NCI-H2196 treated with DMSO at 0.1 percent for 48 hours (cell line): ENCODE results near the gene STX17.

ENCODE experiments used
- DNase-seq: peaks from one replicate; lab custom pipeline; 2025; ENCODE audit not compliant: unreplicated experiment; lab: John Stamatoyannopoulos, UW

Gene STX17

DNA sequence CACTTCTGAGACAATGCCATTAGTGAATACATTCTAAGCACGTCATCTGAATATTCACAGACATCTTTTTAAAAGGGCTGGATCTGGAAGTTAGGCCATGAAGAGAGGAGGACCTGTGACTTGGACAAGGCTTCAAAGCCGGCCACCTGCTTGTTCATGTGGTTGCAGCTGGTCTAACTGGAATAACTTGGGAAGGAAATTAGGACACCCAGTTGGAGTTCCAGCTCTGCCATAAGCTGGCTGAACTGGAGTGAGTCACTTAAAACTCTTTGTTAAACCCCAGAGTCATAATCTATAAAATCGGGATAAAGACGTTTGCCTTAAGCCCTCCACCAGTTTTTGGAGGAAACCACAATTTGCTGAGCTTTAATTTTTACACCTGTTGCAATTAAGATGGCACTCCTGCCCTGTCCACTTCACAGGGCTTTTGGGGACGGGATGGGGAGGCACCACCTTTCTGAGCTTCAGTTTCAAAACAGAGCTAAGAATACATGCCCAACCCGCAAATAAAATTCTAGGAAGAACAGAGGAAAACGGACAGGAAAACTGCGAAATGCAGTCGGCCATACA is 536 bp upstream of the STX17 start:
- peak; percentile 23 for DNase-seq

DNA sequence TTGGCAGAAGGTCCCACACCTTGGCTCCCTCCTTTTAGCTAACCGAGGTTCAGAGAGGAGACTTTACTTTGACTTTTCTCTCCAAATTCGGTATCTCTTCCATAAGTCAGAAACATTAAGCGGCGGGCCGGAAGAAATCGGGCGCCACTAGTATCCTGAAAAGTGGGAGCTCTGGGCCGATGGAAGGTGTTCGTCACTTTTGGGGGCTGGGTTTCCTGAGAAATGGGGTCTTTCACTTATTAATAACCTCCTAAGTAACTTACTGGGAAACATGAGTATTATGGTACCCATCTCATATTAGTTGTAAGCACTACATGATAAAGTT is 716 bp downstream of the STX17 start:
- no peak for DNase-seq

DNA sequence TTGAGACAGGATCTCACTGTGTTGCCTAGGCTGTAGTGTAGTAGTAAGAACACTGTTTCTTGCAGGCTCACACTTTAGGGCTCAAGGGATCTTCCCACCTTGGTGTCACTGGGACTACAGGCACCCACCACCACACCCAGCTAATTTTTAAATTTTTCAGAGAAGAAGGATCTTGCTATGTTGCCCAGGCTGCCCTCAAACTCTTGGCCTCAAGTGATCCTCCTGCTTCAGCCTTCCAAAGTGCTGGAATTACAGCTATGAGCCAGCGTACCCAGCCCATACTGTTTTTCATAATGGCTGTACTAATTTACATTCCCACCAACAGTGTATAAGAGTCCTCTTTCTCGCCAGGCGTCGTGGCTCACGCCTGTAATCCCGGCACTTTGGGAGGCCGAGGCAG is 5.1 kb downstream of the STX17 start:
- DNase-seq = no peak

DNA sequence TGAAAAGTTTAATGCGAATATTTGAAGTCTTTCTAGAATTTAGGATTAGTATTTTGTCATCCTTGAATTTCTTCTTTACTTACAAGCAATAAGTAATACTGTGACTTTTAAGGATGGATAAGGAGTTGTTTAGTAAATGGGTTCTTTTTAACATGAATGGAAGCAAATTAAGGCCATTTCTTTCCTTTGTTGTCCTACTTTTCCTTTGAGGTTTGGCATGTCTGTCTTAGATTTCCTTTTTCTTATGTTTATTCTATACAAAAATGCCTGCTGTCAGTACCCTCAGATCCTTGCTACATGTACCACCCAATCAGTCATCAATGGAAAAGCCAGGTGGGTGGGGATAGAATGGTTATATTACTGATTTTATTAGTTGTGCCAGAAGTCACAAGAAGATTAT is 10.2 kb downstream of the STX17 start:
- no peak for DNase-seq

- no peak for DNase-seq
Observed at GRCh38 chr9:99918134-99918533, 11.7 kb downstream of the STX17 start.

DNA sequence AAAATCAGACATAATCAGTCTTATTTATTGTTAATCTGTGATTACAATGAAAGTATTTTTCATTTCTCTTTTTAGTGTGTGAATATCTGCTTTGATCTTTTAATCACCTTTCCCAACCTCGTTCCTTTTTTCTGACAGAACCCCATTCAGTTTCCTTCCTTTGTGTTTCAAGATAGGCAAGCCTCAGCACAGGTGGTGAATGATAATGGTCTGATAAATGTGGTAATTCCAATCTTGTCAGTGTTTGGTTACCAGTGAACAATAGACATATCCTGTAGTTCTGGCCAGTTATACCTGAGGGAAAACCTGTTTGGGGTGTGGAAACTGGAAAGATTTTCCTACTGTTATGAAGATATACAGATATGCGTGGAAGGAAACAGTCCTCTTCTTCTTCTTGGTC is 13.5 kb downstream of the STX17 start:
- DNase-seq = no peak

DNA sequence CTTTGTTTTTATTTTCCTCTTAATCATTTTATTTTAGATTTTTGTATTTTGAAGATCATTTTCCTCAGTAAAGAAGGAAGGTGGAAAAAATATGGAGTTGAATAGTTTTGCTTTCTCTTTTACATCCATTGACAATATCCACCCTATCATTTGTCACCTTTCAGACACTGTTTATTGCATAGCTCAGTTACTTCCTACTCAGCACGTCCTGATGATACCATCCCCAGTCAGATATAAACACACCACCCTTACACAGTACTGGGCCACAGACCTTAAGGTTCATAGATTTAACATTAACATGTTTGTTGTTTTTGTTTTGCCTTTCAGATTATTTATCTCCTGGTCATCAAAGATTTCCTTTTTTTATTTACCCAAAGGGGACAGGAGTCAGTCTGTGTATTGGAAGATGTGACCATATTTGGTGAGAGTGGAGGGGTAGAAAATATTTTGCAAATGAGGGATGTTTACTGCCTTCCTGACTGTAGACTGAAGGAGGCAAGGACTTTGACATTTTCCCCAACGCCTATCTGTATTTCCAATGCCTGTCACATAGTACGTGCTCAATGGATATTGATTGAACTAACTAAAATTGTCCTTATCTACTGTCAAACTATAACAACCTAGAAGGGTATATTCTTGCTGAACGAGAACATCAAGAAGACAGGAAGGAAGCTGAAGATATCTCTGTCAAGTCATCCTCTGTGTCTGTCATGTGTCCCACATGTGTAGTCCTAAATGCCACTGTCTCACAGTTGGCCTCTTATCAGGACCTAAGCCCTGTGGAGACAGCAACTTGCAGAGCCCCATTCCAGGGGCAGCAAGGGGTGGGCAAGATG is 15.6 kb downstream of the STX17 start:
- no peak for DNase-seq

DNA sequence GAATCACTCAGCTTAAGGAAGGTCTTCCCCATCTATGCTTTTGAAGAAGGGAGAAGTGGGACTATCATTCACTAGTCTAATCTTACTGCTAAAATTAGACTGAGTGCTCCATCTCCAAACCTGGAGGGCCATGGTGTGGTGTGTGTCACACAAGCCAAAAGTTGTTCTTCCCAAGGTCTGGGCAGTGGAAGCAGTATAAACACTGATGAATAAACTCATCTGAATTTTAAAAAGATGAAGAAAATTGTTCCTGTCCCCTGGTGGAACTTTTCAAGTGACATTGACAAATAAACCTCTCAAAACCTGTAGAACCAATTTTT is 16.2 kb downstream of the STX17 start:
- no peak for DNase-seq

DNA sequence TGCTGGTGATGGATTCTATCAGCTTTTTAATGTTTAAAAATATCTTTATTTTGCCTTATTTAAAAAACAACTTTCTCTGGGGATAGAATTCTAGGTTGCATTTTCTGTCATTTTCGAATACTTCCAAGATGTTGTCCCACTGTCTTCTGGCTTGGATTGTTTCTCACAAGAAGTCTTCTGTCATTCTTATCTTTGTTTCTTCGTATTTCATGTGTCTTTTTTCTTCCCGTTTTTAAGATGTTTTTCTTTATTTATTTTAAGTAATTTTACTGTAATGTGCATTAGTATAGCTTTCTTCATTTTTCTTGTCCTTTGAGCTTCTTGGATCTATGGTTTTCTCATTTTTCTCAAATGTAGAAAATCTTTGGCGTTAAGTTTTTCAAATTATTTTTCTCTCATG is 19.1 kb downstream of the STX17 start:
- DNase-seq = no peak

DNA sequence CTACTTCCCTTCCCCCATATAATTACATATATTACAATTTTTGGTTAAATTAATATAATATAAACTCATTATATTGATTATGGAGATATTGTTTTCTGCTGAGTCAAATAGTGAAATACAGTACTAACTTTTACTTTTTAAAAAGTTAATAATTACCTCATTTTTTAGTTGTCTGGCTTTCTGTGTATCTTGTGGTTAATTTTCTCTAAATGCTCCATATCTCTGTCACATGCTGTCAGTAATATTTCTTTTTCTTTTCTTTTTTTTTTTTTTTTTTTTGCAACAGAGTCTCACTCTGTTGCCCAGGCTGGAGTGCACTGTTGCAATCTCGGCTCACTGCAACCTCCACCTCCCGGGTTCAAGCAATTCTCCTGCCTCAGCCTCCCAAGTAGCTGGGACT is 23.2 kb downstream of the STX17 start:
- no peak for DNase-seq

- no peak for DNase-seq
Observed at GRCh38 chr9:99931155-99931840, 24.8 kb downstream of the STX17 start.

- DNase-seq = no peak
Observed at GRCh38 chr9:99936947-99937587, 30.6 kb downstream of the STX17 start.

DNA sequence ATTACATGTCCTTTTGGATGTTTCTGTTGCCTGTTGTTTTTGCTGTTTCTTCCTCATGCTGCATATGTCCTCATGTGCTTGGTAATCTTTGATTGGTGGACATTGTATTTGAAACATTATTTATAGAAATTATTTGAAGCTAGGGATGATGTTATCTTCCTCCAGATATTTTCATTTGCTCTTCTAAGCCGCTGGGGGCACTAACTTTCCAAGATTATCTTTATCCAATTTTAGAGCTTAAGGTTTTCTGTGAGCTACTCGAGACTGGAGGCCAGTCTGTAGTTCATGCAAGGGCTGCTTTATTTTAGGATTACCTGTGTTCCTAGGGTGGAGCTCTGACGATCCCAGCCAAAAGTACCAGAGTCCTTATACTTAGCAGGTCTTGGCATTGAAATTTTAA is 40.9 kb downstream of the STX17 start:
- DNase-seq = no peak

DNA sequence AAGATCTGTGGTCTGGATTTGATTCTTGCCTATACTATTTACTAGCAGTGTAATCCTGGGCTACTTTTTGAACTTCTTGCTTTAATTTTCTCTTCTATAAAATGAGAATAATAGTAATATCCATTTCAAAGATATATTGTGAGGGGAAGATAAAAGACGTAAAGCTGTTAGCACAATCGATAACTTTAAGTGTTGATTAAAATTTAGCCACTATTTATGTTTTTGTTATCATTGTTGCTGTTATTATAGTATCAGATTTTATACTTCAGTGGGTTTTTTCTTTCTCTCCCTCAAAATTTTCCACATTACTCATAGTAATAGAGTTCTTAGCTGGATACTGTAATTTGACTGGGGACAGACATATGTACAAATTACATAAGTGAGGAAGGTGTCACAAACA is 42.0 kb downstream of the STX17 start:
- DNase-seq = no peak

DNA sequence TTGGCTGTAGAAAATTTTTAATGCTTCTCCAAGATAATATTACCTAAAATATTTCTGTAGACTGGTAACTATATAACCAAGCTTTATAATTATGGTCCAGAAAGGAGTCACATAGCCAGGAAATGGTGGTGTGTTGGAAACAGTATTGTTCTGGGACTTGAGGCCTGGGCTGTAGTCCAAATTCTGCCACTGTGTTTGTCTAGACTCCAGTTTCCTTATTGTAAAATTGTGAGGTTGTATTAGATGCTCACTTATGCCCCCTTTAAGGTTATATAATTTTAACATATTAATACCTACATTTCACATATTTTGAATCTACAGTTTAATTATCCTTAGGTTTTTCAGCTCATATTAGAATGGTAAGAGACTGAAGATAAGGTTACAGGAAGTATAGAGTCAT is 42.4 kb downstream of the STX17 start:
- DNase-seq = peak; percentile 56

DNA sequence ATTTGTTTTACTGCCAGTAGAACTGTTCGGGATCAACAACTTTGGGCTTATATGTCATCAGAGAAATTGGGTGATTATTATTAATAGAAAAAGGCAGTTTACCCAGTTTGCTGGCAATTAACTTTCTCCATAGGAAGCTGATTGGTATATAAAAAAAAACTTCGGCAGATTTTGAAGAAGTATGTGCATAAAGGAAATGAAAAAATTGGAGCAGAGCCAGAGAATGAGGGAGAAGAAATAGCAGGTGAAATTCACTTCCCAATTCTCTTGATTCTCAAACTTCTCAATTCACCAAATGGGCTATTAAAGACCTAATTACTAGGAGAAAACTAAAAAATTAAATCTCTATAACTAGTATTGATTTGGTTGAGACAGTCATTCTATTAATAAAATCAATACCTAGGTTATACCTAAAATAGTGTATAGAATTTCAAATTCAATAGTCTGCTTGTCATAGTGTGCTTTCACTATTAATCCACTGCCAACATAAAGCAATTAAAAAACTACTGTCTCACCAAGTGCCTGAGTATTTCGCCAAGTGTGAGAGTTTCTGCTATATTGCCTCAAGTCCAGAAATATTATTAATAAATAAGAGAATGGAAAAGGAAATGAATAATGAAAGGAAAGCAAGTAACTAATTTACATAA is 47.5 kb downstream of the STX17 start:
- DNase-seq = no peak

DNA sequence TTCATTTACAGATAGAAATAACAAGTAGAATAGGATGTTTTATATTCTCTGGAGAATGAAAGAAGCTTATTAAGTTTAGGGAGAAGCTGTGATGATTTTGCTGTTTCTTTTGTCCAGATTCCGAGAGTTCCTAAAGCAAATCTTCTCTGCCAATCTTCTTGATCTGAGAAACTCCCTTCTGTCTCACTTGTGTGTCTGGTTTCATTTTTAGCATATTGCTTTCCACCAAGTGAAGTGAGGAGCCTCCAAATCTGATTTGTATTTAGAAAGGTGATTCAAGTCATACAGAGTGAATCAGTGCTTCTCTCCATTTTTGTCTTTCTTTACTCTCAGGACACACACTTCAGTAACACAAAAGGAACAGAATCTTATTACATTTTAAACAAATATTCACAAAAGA is 48.4 kb downstream of the STX17 start:
- no peak for DNase-seq

DNA sequence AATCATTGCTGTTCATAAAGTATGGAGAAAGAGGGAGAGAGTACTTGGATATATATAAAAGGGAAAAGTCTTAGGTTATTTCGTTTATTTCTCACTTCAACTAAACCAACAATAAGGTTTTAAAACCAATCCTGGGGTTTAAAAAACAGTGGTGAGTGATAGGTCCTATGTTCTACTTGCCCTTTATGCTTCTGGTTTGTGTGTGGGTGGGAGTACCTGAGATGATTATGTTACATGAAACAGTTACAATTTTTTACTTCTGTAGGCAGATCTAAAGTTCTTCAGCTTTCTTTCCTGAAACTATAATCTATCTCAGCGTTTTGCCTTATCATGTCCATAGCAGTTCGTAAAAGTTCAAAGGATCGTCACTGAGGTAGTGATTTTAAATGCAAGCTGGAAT is 49.2 kb downstream of the STX17 start:
- DNase-seq = no peak

DNA sequence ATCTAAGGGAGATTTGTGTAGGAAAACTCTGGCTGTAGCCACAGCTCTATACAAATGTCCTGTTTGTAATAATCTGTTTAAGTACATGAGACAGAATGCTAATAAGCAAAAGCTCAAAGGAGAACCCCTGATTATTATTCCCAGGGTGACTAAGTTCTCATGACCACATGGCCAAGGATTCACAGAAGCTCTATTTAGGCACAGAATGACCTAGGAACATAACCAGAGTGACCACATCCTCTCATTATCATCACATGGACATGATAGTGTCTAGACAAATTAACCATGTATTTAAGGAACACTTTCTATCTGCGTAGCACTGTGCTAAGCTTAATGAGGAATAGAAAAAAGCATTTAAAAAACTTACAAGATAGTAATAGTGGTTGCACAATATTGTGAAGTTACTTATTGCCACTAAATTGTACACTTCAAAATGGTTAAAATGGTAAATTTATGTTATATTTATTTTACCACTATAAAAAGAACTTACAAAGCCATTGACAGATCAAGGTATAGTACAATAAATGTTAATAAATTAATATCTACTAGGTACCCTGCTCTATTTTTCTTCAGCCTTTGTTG is 56.3 kb downstream of the STX17 start:
- DNase-seq = no peak

GRCh38 chr9:99964336-99964735 is 57.9 kb downstream of the STX17 start:
- DNase-seq = no peak

DNA sequence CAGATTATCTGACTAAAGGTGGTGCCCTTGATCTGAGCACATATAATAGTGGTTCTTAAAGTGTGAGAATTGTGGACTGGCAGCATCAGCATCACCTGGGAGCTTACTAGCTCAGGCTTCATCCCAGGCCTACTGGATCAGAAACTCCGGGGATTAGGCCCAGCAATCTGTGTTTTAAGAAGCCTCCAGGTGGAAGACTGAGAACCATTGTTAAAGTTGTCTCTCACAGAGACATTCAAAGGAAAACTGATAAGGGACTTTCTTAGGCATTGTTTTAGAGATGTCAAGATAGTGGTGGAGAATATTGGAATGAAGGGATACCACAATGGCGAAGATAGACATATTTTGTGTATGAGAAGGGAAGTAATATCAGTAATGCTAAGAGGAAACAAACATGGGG is 59.5 kb downstream of the STX17 start:
- DNase-seq = no peak
